ENCODE results near the gene IL12RB1.

DNA sequence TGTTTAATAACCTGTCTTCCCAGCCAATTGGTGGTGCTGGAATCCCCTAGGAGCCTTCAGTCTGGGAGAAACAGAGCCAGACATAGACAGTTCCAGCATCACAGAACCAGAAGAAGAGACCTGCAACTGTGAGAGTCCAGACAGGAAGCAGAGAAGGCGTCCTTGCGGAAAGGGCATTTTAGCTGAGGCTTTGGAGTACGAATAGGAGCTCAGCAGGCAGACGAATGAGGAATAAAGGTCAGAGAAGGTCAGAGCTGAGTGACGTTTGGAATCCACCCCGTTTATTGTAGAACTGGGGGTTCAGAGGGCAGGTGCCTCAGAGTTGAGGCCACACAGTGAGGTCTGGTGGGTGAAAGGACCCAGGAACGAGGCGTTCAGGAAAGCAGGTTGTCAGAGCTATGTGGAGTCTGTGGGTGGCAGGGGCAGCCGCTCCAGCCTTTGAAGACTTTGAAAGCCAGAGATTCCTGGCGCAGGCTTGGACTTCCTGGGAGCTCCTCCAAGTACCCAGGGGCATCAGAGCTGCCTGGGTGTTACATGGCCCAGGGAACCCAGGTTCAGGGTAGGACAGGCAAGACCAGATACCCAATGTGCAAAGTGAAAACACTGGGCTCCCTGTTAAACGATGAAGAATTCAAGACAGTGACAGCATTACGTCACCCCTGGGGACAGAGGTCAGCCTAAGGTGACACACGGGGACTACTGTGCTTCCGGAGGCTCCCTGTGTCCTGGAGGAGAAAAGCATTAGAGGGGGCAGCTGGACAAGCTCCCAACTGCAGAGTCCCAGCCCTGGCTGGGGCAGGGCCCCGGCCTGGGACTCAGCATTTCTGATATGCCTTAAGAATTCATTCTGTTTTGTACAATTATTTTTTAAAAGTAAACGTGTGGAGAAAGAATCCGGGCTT, 73.3 kb downstream of the IL12RB1 start:
- TF ChIP-seq POLR2A (IDR thresholded peaks at IDR 0.05; ENCODE audit: extremely low read depth, insufficient read length), result no peak
- TF ChIP-seq, protein P1, sequence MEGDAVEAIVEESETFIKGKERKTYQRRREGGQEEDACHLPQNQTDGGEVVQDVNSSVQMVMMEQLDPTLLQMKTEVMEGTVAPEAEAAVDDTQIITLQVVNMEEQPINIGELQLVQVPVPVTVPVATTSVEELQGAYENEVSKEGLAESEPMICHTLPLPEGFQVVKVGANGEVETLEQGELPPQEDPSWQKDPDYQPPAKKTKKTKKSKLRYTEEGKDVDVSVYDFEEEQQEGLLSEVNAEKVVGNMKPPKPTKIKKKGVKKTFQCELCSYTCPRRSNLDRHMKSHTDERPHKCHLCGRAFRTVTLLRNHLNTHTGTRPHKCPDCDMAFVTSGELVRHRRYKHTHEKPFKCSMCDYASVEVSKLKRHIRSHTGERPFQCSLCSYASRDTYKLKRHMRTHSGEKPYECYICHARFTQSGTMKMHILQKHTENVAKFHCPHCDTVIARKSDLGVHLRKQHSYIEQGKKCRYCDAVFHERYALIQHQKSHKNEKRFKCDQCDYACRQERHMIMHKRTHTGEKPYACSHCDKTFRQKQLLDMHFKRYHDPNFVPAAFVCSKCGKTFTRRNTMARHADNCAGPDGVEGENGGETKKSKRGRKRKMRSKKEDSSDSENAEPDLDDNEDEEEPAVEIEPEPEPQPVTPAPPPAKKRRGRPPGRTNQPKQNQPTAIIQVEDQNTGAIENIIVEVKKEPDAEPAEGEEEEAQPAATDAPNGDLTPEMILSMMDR (IDR thresholded peaks at IDR 0.05; ENCODE audit: low read depth, low read length), result no peak
- TF ChIP-seq, protein P2, sequence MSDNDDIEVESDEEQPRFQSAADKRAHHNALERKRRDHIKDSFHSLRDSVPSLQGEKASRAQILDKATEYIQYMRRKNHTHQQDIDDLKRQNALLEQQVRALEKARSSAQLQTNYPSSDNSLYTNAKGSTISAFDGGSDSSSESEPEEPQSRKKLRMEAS (IDR thresholded peaks at IDR 0.05; ENCODE audit: low read depth, low read length), result no peak

All from NB4 (cell line).